ENCODE measurements around the gene ANKRD53. TPM values are rescaled to one million over a fixed set of nuclear protein-coding genes. Genes with fewer than 3 reads are reported as not detected.

Gene ANKRD53
- total and polyA plus RNA-seq, 10 donors = 0.22 to 1.7 (median 0.80) TPM; not detected in 2

DNA sequence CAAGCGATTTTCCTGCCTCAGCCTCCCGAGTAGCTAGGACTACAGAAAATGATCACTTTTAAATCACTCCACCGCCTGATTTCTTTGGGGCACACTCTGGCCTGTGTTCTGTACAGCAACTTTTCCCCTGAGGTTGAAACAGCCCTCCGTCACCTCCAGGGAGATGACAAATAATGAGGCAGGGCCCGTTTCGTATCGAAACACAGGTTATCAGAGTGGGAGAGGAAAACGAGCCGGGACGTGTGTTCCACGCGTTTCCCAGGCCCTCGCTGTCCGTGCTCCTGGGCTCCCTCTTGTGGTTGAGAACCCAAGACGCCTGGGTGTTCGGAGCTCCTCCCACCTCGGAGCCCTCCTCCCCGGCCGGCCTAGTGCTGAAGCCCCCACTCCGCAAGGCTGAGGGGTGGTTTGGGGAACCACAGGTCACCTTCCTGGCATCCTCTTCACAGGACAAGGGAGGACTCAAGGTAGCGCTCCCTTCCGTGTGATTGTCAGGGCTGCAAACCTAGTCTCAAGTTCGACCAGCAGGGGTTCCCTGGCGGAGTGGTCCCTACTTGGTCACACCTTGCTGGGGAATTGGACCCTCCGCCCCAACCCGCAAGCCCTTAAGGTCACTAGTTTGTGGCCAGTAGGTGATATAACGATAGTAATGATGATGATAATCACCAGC, 30.0 kb upstream of the ANKRD53 start:
- intact Hi-C loops (cut with DNase I; ENCODE audit: low total_unique reads) = loop anchor here (10.0 kb wide), 1 partner anchor 154 kb away; the partner anchor contains the start of gene FIGLA
- H3K27ac ChIP-seq = no peak overlapping the region
- peak overlapping the region in 5 of 8 donors; percentile 9 to 58 (median 24) for H3K4me3 ChIP-seq
- WGBS, 5 donors = 9 to 16% (median 13%) methylated on average over 16 to 27 of the region's 27 CpGs
- peak; percentile 90 for DNase-seq
- no peaks in the 10 kb centered on the region for H3K9me3 ChIP-seq
- peaks cover 0 to 86% (median 17%) of the 10 kb centered on the region in 7 donors for H3K27me3 ChIP-seq (replicated peaks in 1 of 7)
- no peak for TF ChIP-seq POLR2AphosphoS5 (IDR thresholded peaks at IDR 0.05)
- TF ChIP-seq CTCF (IDR thresholded peaks at IDR 0.05 in 8 of 11, conservative IDR thresholded peaks at IDR 0.05 in 3 of 11) = peak; percentile 25 to 90 (median 79)
- peaks cover 0 to 24% (median 14%) of the 10 kb centered on the region in 6 donors for H3K4me1 ChIP-seq
- H3K36me3 ChIP-seq = no peaks in the 10 kb centered on the region

- intact Hi-C loops (cut with DNase I; ENCODE audit: low total_unique reads) = loop anchor here (10.0 kb wide), 1 partner anchor 154 kb away; the partner anchor contains the start of gene FIGLA
- DNase-seq = no peak
- no peaks in the 10 kb centered on the region for H3K9me3 ChIP-seq
- H3K4me3 ChIP-seq = no peak overlapping the region
- peaks cover 0 to 85% (median 18%) of the 10 kb centered on the region in 7 donors for H3K27me3 ChIP-seq (replicated peaks in 1 of 7)
- no peaks in the 10 kb centered on the region for H3K36me3 ChIP-seq
- 78 to 88% (median 84%) methylated on average over 11 of the region's 11 CpGs for WGBS, 5 donors
- H3K4me1 ChIP-seq = peaks cover 0 to 24% (median 14%) of the 10 kb centered on the region in 6 donors
- H3K27ac ChIP-seq = no peak overlapping the region
- TF ChIP-seq POLR2A (IDR thresholded peaks at IDR 0.05) = no peak
- no peak for TF ChIP-seq CTCF (IDR thresholded peaks at IDR 0.05 in 8 of 11, conservative IDR thresholded peaks at IDR 0.05 in 3 of 11)
- no peak for TF ChIP-seq POLR2AphosphoS5 (IDR thresholded peaks at IDR 0.05)
Observed at GRCh38 chr2:70949086-70949485, 29.3 kb upstream of the ANKRD53 start.

DNA sequence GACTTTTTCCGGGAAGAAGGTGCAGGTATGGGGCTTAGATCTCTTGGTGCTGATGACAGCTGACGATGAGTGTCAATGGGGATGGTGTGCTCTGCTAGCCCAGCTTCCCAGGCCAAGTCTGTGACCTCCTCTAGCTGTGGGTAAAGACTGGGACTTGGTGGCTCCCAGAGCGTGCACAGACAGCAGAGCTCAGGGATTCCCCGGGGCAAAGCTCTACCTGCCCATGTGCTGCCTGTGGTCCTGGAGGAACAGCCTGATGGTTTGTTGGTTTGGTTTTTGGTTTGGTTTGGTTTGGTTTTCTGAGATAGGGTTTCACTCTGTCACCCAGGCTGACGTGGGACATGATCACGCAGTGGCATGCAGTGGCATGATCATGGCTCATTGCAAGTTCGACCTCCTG, 23.5 kb upstream of the ANKRD53 start:
- Histone ChIP-seq H3K27me3 (replicated peaks in 1 of 7) (peaks cover 0 to 81% (median 8%) of the 10 kb centered on the region in 7 donors), H3K9me3 (no peaks in the 10 kb centered on the region), H3K4me3 (no peak overlapping the region), H3K27ac (no peak overlapping the region), H3K36me3 (no peaks in the 10 kb centered on the region), H3K4me1 (no peaks in the 10 kb centered on the region)
- WGBS, 5 donors = 79 to 87% (median 83%) methylated on average over 7 of the region's 7 CpGs
- TF ChIP-seq CTCF (IDR thresholded peaks at IDR 0.05 in 8 of 11, conservative IDR thresholded peaks at IDR 0.05 in 3 of 11) (no peak), POLR2A (IDR thresholded peaks at IDR 0.05) (no peak), POLR2AphosphoS5 (IDR thresholded peaks at IDR 0.05) (no peak)
- peak; percentile 30 for DNase-seq
- intact Hi-C loops (cut with DNase I; ENCODE audit: low total_unique reads) = no loop called here

- Histone ChIP-seq H3K4me1 (no peaks in the 10 kb centered on the region), H3K27ac (no peak overlapping the region), H3K36me3 (no peaks in the 10 kb centered on the region), H3K27me3 (replicated peaks in 1 of 7) (peaks cover 0 to 83% (median 8%) of the 10 kb centered on the region in 7 donors), H3K9me3 (no peaks in the 10 kb centered on the region), H3K4me3 (no peak overlapping the region)
- WGBS, 5 donors = 85 to 92% (median 89%) methylated on average over 2 of the region's 2 CpGs
- TF ChIP-seq POLR2A (IDR thresholded peaks at IDR 0.05) (no peak), POLR2AphosphoS5 (IDR thresholded peaks at IDR 0.05) (no peak), CTCF (IDR thresholded peaks at IDR 0.05 in 8 of 11, conservative IDR thresholded peaks at IDR 0.05 in 3 of 11) (no peak)
- no peak for DNase-seq
- intact Hi-C loops (cut with DNase I; ENCODE audit: low total_unique reads) = no loop called here
Observed at GRCh38 chr2:70956141-70956540, 22.3 kb upstream of the ANKRD53 start.
